ENCODE measurements around the gene GPM6B.

The GPM6B gene, protein sequence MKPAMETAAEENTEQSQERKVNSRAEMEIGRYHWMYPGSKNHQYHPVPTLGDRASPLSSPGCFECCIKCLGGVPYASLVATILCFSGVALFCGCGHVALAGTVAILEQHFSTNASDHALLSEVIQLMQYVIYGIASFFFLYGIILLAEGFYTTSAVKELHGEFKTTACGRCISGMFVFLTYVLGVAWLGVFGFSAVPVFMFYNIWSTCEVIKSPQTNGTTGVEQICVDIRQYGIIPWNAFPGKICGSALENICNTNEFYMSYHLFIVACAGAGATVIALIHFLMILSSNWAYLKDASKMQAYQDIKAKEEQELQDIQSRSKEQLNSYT

DNA sequence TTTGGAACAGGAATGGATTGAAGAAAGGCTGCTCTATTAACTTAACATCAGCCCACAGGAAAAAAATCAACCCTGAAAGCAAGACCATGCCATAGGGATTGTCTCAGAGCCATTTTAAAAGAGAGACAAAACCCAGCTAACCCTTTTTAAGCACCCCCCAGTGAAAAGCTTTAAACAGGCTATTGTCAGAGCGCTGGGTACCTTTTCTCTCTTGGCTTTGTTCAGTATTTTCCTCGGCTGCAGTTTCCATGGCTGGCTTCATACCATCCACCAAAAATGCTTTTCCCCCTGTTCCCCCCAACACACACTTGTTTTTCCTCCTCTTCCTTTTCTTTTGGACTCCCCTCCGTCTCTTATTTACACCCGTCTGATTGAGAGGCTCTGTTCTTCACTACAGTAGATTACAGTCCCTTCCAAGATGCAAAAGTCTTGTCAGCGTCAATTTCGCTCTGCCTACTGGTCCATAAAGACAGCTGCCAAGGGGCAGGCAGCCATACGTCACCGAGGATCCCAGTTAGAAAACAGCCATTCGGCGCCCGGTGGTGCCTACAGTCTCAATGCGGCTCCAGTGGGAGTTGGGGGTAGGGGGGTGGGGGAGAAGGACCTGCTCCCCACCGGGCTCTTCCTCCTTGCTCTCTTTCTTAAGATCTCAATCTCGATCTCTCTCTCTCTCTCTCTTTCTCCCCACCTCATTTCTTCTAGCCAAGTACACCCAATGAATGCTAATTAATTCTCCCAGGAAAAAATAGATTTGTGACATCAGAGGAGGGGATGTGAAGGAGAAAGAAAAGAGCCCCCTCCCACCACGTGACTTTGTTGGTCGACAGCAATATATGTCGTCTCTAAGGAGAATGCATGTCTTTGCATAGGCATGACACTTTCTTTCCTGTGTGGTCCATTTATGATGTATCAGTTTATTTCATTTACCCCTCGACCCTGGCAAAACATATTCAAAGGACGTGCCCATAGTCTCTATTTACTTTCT, at the start of gene GPM6B:
TSS of gene GPM6B (minus strand) at position 451 of the 985 bp plus-strand sequence. CDS start at position 262, 189 bp downstream.
- in situ Hi-C loops (cut with MboI; ENCODE audit: low sequenced_read_pairs) = no loop called here

DNA sequence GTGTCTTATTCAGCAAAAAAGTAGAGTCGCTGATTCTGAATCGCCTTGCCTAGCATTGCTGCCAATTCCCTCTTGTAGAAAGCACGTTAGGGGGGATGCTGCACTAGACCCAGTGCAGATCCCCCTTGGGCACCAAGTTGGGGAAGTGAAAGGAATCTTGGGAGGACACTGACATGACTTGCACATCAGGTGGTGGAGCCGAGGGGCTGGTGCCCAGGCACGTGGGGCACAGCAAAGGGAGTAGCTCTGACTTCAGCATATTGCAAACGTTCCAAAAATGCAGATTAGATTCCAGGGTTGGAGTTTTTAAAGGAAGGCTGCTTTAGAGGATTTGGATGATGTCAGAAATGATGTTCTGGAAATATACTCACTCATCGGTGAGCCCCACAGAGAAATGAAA, 47.4 kb upstream of the GPM6B start:
- in situ Hi-C loops (cut with MboI; ENCODE audit: low sequenced_read_pairs) = no loop called here

DNA sequence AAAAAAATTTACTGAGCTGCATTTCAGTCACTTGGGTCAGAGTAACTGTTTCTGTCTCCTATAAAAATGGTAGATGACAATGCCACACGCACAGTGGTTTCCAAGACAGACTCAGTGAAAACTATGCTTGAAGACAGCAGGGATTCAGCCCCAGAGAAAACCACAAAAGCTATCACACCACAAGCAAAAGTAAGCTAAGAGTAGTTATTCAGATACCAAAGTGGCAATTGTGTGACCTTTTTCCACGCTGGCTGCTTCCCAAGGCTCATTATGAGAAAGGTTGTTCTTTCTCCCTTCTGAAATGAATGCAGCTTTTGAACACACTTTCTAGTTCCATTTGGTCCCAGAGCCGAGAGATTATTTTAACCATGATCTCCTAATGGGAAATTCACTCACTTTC, 46.4 kb upstream of the GPM6B start:
- in situ Hi-C loops (cut with MboI; ENCODE audit: low sequenced_read_pairs) = no loop called here

DNA sequence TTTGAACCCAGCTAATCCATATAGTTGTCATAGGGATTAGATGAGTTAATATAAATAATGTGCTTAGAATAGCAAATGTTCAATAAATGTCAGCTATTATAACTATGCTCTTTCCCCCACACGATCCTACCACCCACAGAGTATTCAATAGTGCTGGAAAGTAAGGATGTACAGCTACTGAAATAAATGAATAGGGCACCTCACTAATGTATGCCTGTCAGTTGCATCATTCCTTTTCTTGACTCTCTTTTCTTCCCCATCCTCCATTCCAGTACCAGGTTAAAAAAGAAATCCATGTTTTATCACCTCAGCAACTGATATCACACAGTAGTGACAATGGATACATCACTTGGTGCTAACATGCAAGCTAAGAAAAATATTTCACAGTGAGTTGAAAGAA, 42.8 kb upstream of the GPM6B start:
- in situ Hi-C loops (cut with MboI; ENCODE audit: low sequenced_read_pairs) = no loop called here

DNA sequence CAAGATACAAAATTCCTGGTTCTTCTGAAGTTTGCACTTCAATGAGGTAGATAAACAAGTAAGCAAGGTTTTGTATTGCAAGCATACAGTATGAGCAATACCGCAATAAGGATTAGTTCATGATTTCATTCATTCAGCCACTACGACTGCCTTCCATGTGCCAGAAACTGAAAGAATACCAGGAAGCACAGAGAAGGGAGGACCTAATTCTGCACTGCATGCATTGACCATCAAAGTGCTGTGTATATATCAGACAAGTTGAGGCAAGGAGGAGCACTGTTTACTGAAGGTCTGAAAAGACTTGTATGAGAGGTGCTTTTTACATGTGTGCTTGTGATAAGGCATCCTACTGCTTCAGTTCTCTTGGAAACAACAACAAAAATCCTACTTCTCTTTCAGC, 40.9 kb upstream of the GPM6B start:
- in situ Hi-C loops (cut with MboI; ENCODE audit: low sequenced_read_pairs) = no loop called here

DNA sequence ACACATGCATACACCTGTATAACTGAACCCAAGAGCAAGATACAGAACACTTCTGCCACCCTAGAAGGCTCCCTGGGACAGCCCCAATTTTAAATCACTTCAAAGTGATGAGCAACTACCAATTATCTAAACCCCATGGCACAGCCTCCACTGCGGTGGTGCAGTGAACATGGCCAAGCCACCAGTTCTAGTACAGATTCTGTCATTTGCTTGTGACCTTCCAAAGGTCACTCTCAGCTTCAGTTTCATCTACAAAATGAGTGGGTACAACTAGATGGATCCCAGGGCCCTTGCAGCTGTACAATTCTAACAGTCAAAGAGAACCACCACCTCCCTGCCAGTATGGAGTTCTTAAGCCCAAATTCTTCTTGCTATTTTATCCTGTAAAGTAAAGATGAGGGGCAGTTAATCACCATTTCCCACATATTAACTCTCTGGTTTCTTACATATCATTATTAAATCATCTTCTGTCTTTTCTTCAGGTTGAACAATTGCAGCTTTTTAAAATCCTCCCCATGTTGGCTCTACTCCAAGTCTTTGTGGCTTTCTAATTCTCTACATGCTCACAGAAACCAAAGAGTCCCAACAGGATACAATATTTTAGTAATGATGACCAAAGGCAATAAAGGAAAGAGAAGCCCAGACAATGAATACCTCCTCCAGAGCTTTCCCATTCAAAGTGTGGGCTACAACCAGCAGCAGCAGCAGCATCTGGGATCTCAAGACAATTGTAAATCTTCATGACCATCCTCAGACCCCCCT, 39.0 kb upstream of the GPM6B start:
- in situ Hi-C loops (cut with MboI; ENCODE audit: low sequenced_read_pairs) = no loop called here

DNA sequence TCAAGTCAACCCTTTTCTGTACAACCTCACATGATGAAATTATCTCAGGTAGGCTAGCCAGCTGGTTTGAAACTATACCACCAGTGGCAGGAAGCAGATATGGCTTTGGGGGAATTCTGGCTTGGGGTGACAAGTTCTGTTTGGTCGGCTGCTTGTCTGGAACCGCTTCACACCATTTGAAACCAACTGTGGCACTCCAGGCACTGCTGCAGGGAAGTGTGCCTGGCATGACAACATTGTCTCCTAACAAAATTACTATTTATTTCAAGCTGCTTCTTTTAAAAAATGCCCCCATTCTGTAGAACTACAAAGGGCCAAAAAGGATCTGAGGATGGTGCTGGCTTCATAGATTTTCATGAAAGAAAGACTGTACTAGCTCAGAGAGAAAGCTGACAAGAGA, 37.1 kb upstream of the GPM6B start:
- in situ Hi-C loops (cut with MboI; ENCODE audit: low sequenced_read_pairs) = no loop called here

DNA sequence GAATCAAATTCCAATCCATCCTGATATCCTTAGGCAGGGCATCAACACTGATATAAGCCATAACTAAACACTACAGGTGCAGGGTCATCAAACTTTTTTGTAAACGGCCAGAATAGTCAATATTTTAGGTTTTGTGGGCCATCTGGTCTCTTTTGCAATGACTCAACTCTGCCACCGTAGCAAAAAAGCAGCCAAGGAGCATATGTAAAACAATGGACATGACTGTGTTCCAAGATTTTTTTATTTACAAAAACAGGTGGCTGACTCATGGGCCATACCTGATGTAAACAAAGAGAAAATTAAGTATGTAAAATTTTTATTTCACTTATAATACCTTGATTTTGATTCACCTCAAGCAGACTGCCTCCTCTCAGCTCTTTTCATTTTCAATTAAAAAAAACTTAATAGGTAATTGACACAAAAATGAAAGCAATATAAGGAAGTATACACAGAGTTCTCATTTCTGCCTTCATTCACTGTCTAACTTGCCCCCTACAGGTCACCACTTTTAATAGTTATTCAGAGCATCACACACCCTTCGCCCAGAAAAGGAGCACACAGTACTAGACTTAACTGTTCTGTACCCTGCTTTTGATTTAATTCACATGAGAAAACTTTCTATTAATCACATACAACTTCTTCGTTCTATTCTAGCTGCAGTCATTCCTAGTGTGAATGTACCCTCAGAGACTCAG, 35.3 kb upstream of the GPM6B start:
- in situ Hi-C loops (cut with MboI; ENCODE audit: low sequenced_read_pairs) = no loop called here

DNA sequence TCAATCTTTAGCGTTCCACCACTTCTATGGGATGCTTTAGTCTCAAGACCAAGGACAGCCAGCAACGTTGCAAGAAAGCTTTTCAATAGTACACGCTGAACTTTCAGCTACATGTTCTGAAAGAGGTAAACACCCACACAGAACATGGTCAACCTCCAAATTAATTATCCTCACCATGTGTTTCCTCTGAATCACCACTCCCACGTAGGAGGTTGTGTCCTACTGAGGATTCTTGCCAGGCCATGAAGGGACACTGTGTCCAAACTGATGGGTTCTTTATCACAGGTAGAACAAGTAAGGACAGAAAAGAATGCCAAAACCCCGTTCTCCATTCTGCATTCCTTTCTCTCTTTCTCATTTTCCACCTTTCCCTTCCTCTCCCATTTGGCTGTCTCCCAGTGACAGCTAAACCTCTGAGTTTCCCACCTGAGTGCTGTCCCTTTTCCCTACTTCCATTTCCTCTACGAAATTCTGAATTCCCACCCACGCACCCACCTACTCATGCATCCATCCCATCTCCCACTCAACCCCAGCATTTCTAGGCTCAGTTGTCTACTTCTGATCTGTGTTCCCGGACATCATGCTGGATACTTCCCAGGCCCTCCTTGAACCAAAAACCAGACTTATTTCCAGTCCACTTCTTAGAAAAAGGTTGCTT, 29.0 kb upstream of the GPM6B start:
- in situ Hi-C loops (cut with MboI; ENCODE audit: low sequenced_read_pairs) = no loop called here

DNA sequence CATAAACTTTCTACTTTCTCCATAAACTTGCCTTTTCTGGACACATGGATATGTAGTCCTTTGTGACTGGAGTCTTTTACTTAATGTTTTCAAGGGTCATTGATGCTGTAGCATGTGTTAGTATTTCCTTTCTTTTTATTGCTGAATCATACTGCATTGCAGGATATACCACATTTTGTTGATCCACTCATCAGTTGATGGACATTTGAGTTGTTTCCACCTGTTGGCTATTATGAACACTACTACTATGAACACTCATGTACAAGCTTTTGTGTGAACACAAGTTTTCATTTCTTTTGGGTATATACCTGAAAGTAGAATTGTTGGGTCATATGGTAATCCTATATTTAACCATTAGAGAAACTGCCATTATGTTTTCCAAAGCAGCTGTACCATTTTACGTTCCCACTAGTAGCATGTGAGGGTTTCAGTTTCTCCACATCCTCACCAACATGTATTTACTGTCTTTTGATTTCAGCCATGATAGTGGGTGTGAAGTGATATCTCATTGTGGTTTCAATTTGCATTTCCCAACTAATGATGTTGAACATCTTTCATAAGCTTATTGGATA, 26.3 kb upstream of the GPM6B start:
- in situ Hi-C loops (cut with MboI; ENCODE audit: low sequenced_read_pairs) = no loop called here

DNA sequence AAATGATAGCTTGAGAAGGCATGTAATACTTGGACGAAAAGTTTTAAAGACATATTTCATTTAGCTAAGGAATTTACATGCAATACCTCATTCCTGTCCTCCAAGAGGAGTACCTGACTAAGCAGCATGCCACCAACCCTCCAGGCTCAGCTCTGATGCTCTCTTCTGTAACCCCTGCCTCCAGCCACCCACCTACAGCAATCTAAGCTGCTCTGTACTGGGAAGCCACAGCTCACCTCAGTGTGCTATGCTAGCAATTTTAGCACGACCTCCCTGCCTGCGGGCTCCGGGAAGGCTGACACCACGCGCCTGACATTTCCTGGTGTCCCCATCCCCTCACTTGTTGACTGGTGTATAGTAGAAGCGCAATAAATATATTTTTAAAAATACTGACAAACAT, 23.2 kb upstream of the GPM6B start:
- in situ Hi-C loops (cut with MboI; ENCODE audit: low sequenced_read_pairs) = no loop called here

DNA sequence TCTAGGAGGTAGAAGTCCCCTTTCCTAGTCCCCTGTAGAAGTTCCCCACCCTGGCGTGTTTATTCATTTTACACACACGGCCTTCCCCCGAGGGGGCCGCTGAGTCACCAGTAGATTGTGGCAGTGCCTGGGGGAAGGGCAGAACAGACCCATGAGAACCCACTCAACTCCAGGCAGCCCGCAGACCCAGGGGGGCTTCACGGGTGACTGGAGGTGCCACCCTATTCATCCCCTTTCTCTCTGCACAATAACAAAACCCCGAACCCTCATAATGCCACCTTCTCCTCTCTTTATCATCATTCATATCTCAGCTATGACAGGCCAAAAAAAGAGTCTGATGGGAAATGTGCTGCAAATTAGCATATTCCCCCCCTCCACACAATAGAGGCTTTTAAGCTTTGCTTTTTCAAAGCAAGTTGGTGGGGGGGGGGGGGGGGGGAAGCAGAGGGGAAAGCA, 20.4 kb upstream of the GPM6B start:
- in situ Hi-C loops (cut with MboI; ENCODE audit: low sequenced_read_pairs) = no loop called here

DNA sequence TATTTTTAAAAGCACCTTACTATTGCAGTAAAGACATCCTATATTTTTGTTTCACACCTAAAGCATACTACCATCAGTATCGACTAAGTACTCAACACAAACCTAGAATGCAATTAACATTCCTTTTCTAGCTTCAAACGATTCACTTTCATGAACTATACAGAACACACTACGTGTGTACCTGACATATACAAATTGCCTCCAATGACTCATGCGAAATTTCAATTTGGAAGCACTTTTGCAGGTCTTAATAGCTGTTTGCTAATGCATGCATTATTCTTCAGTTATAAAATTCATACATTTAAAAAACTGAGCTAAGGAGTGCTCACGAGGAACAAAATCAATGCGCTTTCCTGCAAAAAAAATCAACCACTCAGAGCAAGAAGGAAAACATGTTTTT, 19.7 kb upstream of the GPM6B start:
- in situ Hi-C loops (cut with MboI; ENCODE audit: low sequenced_read_pairs) = no loop called here

DNA sequence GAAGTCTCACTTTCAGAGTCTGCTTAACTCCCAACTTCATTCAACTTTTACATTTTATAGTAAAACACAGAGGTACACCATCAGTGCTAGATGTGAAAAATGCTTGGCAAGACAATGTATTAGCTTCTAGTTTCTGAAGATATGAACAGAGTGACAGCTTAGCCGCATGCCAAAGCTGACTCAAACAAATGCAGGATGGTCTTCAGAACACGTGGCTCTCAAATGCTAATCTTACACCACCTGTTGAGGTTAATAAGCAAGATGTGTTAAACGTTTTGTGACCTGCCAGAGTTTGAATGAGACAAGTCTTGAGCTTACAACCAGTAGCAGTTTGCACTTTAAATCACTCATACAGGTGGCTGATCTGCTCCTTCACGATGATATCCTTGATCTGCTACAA, 18.9 kb upstream of the GPM6B start:
- in situ Hi-C loops (cut with MboI; ENCODE audit: low sequenced_read_pairs) = no loop called here

DNA sequence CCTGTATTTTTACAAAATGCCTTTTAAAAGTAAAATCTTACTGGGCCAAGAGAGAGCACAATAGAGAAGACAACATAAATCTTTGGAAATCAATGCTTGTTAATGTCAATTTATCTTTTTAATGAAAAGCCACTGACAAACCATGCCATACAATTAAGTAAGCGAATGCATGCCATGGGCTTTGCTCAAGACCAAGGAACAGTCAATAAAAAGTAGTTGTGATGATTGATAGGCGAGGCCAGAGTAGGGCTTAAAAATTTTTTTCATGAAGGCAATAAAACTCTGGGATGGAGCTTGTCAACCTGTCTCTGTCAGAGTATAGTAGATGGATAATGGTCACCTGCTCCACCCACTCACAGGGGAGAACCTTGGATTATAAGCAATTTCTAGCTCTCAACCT, 17.5 kb upstream of the GPM6B start:
- in situ Hi-C loops (cut with MboI; ENCODE audit: low sequenced_read_pairs) = no loop called here

DNA sequence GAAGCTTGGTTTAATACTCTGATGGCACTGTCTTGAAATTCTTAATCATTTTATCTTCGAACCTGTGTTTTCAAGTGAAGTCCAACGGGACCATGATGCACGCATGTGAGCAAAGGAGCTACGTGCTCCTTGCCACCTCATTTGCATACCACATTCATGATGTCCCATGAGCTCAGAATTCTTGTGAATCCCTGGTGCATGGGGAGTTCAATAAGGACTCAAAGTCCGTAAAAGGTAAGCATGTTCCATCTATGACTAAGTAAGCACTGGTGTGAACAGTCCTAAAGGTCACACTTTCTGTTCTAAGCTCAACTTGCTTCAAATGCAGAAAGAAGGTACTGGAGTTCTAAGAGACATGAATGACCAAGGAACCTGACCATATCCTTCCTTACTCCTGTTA, 13.1 kb upstream of the GPM6B start:
- in situ Hi-C loops (cut with MboI; ENCODE audit: low sequenced_read_pairs) = no loop called here

DNA sequence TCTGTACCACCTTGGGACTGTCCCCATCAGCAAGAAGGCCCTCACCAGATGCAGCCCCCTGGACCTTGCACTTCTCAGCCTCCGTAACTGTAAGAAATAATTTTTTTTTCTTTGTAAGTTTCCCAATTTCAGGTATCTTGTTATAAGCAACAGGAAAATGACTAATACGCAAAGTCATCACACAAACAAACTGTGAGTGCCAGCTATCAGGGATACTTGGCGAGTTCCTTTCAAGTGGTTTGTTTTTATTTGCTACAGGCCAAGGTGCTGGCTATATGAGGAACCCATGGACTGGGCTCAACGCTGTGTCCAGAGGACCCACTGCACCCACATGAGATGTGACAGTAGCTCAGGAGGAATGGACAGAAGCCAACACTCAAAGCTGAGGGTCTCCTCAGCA, 11.5 kb upstream of the GPM6B start:
- in situ Hi-C loops (cut with MboI; ENCODE audit: low sequenced_read_pairs) = no loop called here

DNA sequence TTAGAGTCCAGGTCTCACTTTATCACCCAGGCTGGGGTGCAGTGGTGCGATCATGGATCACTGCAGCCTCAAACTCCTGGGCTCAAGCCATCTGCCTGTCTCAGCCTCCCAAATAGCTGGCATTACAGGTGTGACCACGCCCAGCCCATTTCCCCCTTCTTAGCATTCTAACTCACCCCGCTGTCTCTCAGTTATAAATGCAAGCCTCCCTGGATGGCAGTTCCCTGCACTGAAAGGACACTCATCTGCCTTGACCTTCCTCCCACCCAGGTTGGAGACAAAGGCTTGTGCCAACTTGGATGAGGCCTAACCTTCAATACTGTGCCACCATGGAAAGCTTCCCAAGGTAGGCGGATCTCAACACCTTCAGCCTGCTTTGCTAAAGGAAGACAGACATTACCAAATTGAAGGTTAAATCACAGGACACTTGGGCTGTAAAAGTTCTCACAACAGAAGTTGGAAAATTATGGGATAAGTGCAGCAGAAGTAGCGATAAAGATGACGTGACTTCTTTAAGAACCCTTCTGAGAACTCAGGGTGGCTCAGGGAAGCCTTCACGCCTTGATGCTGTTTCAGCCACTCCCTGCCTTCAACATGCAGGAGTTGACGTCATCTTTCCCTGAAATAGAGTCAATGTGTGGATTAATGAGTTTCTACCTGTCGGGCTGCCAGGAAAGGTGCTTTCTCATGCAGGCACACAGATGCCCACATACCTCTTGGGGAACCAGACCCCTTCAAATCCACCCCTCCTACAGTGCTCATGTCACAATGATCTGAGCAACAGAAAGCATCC, 10.6 kb upstream of the GPM6B start:
- in situ Hi-C loops (cut with MboI; ENCODE audit: low sequenced_read_pairs) = no loop called here

DNA sequence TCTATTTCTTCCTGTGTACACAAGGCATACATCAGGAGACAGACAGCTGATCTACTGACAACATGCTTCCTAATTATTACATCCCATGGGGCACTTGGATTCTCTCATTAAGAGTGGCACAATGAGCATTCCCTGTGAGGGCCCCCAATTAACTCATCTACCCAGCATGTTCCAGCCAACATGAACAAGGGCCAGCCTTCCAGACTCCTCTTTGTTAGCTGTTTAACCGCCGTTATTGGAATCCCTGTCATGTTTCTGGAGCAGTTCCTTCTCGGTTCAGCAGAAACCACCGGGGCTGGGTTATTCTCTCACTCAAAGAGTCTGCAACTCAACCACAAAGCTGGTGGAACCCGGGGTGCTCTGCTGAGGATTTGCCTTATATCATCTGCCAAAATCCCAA, 9.9 kb upstream of the GPM6B start:
- in situ Hi-C loops (cut with MboI; ENCODE audit: low sequenced_read_pairs) = no loop called here

Measured in HL-60/S4 treated with phorbol 12-myristate 13-acetate at 8.2 ng/mL for 4 days and 3 days (cell line).